GM12878 (cell line): Measurements from ENCODE around the gene TNNT2. TPM values are rescaled to one million over a fixed set of nuclear protein-coding genes. Genes with fewer than 3 reads are reported as not detected.

Experiments used
- ATAC-seq: fragments of 200-7000 bp; cut with Tn5 transposase; 3 replicates; pipeline ENCODE4 v1.9.1; 2020; ENCODE audit warnings: mild to moderate bottlenecking, moderate library complexity
- BruUV-seq: library from RNA; stranded (reverse); fragments of 400-500 nt; replicated peaks from 2 replicates; lab custom pipeline; 2021; lab: Mats Ljungman, UMichigan
- CTCF ChIA-PET: fragments of 300-600 bp; sonication (Branson Sonifier 250); formaldehyde crosslinking; extraction: SDS; loops from one replicate; lab custom pipeline; 2021; ENCODE audit warnings: inconsistent platforms; lab: Yijun Ruan, JAX
- POLR2A ChIA-PET: fragments of 350-600 bp; formaldehyde crosslinking; extraction: SDS; loops from one replicate; lab custom pipeline; 2021; ENCODE audit warnings: inconsistent platforms; lab: Charles Lee
- RAD21 ChIA-PET: fragments of 300-600 bp; sonication (Branson Sonifier 250); formaldehyde crosslinking; loops from one replicate; lab custom pipeline; 2023; ENCODE audit warnings: antibody characterized with exemption; ENCODE audit not compliant: unreplicated experiment; lab: Charles Lee
- SMC1A ChIA-PET: fragments of 300-600 bp; sonication (Branson Sonifier 250); formaldehyde crosslinking; loops from one replicate; lab custom pipeline; 2023; ENCODE audit not compliant: unreplicated experiment, uncharacterized antibody; lab: Charles Lee
- DNase-seq: peaks from one replicate; pipeline ENCODE4 v3.0.0-alpha.2; 2011; ENCODE audit warnings: low read depth, low spot score
- FAIRE-seq: peaks from 3 replicates; lab custom pipeline; 2011; peaks lifted over from hg19 to GRCh38; lab: Jason Lieb, UNC
- H2AFZ ChIP-seq: 2 replicates; pipeline ENCODE4 v1.6.0; 2011; ENCODE audit warnings: low read depth, low read length, control low read depth; ENCODE audit not compliant: control insufficient read depth
- H3K27ac ChIP-seq: 2 replicates; pipeline ENCODE4 v1.5.1; 2011; ENCODE audit warnings: control low read depth; ENCODE audit not compliant: control insufficient read depth, insufficient read depth
- H3K27me3 ChIP-seq, 2 experiments: replicated peaks in 1 of 2; 2 replicates each; pipeline versions ENCODE4 v1.6.0 to v1.6.1; 2011; ENCODE audit warnings: low read length in 1 of 2; ENCODE audit not compliant: control insufficient read depth in 2 of 2, insufficient read depth in 2 of 2
- H3K36me3 ChIP-seq, 2 experiments: 2 replicates each; pipeline ENCODE4 v1.5.1; 2011; ENCODE audit warnings: low read length in 1 of 2; ENCODE audit not compliant: control insufficient read depth in 2 of 2, insufficient read depth in 2 of 2
- H3K4me1 ChIP-seq: 2 replicates; pipeline ENCODE4 v1.6.1; 2011; ENCODE audit warnings: mild to moderate bottlenecking, low read length, moderate library complexity, mixed read lengths; ENCODE audit not compliant: control insufficient read depth, insufficient read depth
- H3K4me2 ChIP-seq: 2 replicates; pipeline ENCODE4 v1.6.0; 2011; ENCODE audit warnings: control low read depth; ENCODE audit not compliant: control insufficient read depth, insufficient read depth
- H3K4me3 ChIP-seq: fragments of 200-600 bp; sonication (generic); 2 replicates; pipeline ENCODE4 v1.5.1; 2016
- H3K79me2 ChIP-seq: 2 replicates; pipeline ENCODE4 v1.6.0; 2011; ENCODE audit warnings: low read length; ENCODE audit not compliant: control insufficient read depth, insufficient read depth
- H3K9ac ChIP-seq: 2 replicates; pipeline ENCODE4 v1.8.0; 2011; ENCODE audit warnings: low read length, control low read depth, mixed read lengths; ENCODE audit not compliant: control insufficient read depth, insufficient read depth
- H3K9me3 ChIP-seq: replicated peaks from 3 replicates; pipeline ENCODE4 v1.5.1; 2011; ENCODE audit warnings: mild to moderate bottlenecking, low read length; ENCODE audit not compliant: control insufficient read depth, insufficient read depth
- H4K20me1 ChIP-seq: 2 replicates; pipeline ENCODE4 v1.6.0; 2011; ENCODE audit not compliant: control insufficient read depth, insufficient read depth
- ATF2 ChIP-seq: IDR thresholded peaks from 2 replicates; pipeline ENCODE4 v1.6.1; 2012; ENCODE audit warnings: low read length, inconsistent platforms
- ATF7 ChIP-seq: fragments of 450-650 bp; IDR thresholded peaks from 2 replicates; pipeline ENCODE4 v1.6.1; 2016; ENCODE audit warnings: low read depth, mild to moderate bottlenecking
- BACH1 ChIP-seq: fragments of 450-650 bp; IDR thresholded peaks from 2 replicates; pipeline ENCODE4 v1.6.1; 2017; ENCODE audit warnings: mild to moderate bottlenecking, borderline replicate concordance
- BHLHE40 ChIP-seq, 2 experiments: fragments of 450-650 bp in 1 of 2; IDR thresholded peaks; 2 replicates each; pipeline ENCODE4 v1.6.1; 2011 to 2017; ENCODE audit warnings: low read depth in 2 of 2, borderline replicate concordance in 1 of 2, improper control_type of control experiment in 1 of 2, low read length in 1 of 2, mild to moderate bottlenecking in 1 of 2
- CHD2 ChIP-seq: IDR thresholded peaks from 2 replicates; pipeline ENCODE4 v1.6.1; 2011; ENCODE audit warnings: low read depth, low read length, improper control_type of control experiment, borderline replicate concordance
- IRF5 ChIP-seq: fragments of 450-650 bp; IDR thresholded peaks from 2 replicates; pipeline ENCODE4 v1.6.1; 2017; ENCODE audit warnings: borderline replicate concordance
- JUND ChIP-seq: IDR thresholded peaks from 2 replicates; pipeline ENCODE4 v1.6.1; 2012; ENCODE audit warnings: low read depth, mild to moderate bottlenecking, low read length, improper control_type of control experiment, moderate library complexity
- NFYB ChIP-seq: IDR thresholded peaks from 2 replicates; pipeline ENCODE4 v1.6.1; 2011; ENCODE audit warnings: low read depth, mild to moderate bottlenecking, low read length, improper control_type of control experiment, moderate library complexity; ENCODE audit not compliant: insufficient read depth
- POLR2A ChIP-seq: IDR thresholded peaks from 2 replicates; pipeline ENCODE4 v1.6.1; 2011; ENCODE audit warnings: low read depth, mild to moderate bottlenecking, low read length
- POLR2AphosphoS2 ChIP-seq: IDR thresholded peaks from 2 replicates; pipeline ENCODE4 v1.6.1; 2011; ENCODE audit warnings: low read depth, mild to moderate bottlenecking, low read length, improper control_type of control experiment, moderate library complexity
- POU2F2 ChIP-seq: IDR thresholded peaks from 3 replicates; pipeline ENCODE4 v1.6.1; 2011; ENCODE audit warnings: low read depth, mild to moderate bottlenecking, low read length, borderline replicate concordance
- WGBS: methylation state at CpG from one replicate; pipeline ENCODE4 v1.1.6; 2016; ENCODE audit warnings: low lambda C conversion rate; ENCODE audit not compliant: insufficient replicate concordance, insufficient coverage; ENCODE audit errors: missing lambda C conversion rate; 5-methylcytosine and 5-hydroxymethylcytosine counted together
- in situ Hi-C: fragments of 300-500 bp; cut with MboI; formaldehyde crosslinking; loops from 9 replicates; pipeline ENCODE4 v1.14.3; 2018; ENCODE audit warnings: mixed read lengths
- intact Hi-C: fragments of 100-400 bp; cut with micrococcal nuclease; formaldehyde crosslinking; loops from one replicate; pipeline ENCODE4 v1.14.2; 2022; ENCODE audit not compliant: unreplicated experiment
- polyA plus RNA-seq, 11 experiments: library from polyadenylated mRNA; depleted of rRNA in 4 of 11; unstranded in 6 of 11; stranded (reverse) in 5 of 11; fragments of >200 nt; fragmentation: Nextera tagmentation in 4 of 11; fragmentation: Illumina TruSeq in 1 of 11; extraction: Ambion mirVana in 4 of 11; extraction: Trizol in 1 of 11; gene quantifications; 1 replicate in 1 of 11; 2 replicates in 10 of 11; pipeline versions ENCODE4 v1.2.1 to v1.2.3, GENCODE V29; 2011 to 2016; ENCODE audit warnings: inconsistent platforms in 2 of 11, missing spikeins in 2 of 11, low read depth in 1 of 11
- total RNA-seq, 4 experiments: library from RNA; depleted of rRNA in 3 of 4; stranded (reverse); fragments of >200 nt in 3 of 4; fragmentation: Illumina TruSeq in 1 of 4; extraction: Trizol in 1 of 4; gene quantifications; 2 replicates each; pipeline versions ENCODE4 v1.2.1 to v1.2.3, GENCODE V29; 2013 to 2021

TNNT2 gene
- total and polyA plus RNA-seq, 10 of the 15 experiments (the other 5 are each of a cell fraction or from before 2014, with no cell fraction given): 2.2 TPM; not detected in 9

- TF ChIP-seq CHD2 (no peak), NFYB (no peak), BACH1 (no peak), POLR2A (no peak)
- TF ChIP-seq, all 136 proteins: peak for 0
Measured at GRCh38 chr1:201317551-201317950, 59.9 kb downstream of the TNNT2 start (continued).

GRCh38 chr1:201316556-201316955 is 60.9 kb downstream of the TNNT2 start:
- CTCF ChIA-PET: no interaction called here
- H4K20me1 ChIP-seq: no peaks in the 10 kb centered on the region
- SMC1A ChIA-PET: interaction anchor here (0.6 kb wide), 1 partner anchor 877 kb away, joined by 3 read pairs; no protein-coding TSS in a partner anchor
- DNase-seq (no peak), ATAC-seq (no peak), FAIRE-seq (no peak)
- no peak overlapping the region for H3K4me3 ChIP-seq
- H3K79me2 ChIP-seq: no peaks in the 10 kb centered on the region
- H3K4me1 ChIP-seq: no peaks in the 10 kb centered on the region
- WGBS: 43% methylated on average over 5 of the region's 5 CpGs
- peaks cover 8 to 13% of the 10 kb centered on the region in 2 experiments for H3K27me3 ChIP-seq
- no peaks in the 10 kb centered on the region for H3K36me3 ChIP-seq
- no peak for TF ChIP-seq ATF2
- no peak for TF ChIP-seq JUND
- no peak for TF ChIP-seq IRF5
- no peak for TF ChIP-seq ATF7
- TF ChIP-seq POLR2AphosphoS2: no peak
- TF ChIP-seq POU2F2: no peak
- TF ChIP-seq BHLHE40 (IDR thresholded peaks at IDR 0.05; ENCODE audit: borderline replicate concordance in 1 of 2, low read depth in 2 of 2, low read length in 1 of 2): no peak
- BruUV-seq: no TSS peak
- no peak overlapping the region for H2AFZ ChIP-seq
- intact Hi-C loops (no loop called here), in situ Hi-C loops (no loop called here)
- no peaks in the 10 kb centered on the region for H3K9me3 ChIP-seq
- H3K9ac ChIP-seq: no peak overlapping the region
- no peak overlapping the region for H3K27ac ChIP-seq
- RAD21 ChIA-PET: no interaction called here
- POLR2A ChIA-PET: no interaction called here
- no peak overlapping the region for H3K4me2 ChIP-seq
